Kidney (tissue), 14 donors: ENCODE results near the gene HTATSF1. TPM values are rescaled to one million over a fixed set of nuclear protein-coding genes. Genes with fewer than 3 reads are reported as not detected.

Experiments used
- DNase-seq, 5 donors: peaks; one replicate each; pipeline ENCODE4 v3.0.0-alpha.2; 2013 to 2020
- FAIRE-seq: peaks from 2 replicates; lab custom pipeline; 2012; peaks lifted over from hg19 to GRCh38; lab: Jason Lieb, UNC
- H3K27ac ChIP-seq, 2 donors: one replicate each; pipeline ENCODE4 v1.7.0; 2013; ENCODE audit warnings: low read depth in 2 of 2, low read length in 2 of 2, inconsistent platforms in 1 of 2
- H3K27me3 ChIP-seq: one replicate; pipeline ENCODE4 v1.7.1; 2013; ENCODE audit warnings: low read length, inconsistent platforms; ENCODE audit not compliant: control insufficient read depth, insufficient read depth
- H3K36me3 ChIP-seq, 3 donors: one replicate each; pipeline versions ENCODE4 v1.7.0 to v1.7.1; 2013; ENCODE audit warnings: low read length in 3 of 3, control low read depth in 1 of 3, inconsistent platforms in 1 of 3; ENCODE audit not compliant: insufficient read depth in 3 of 3, control insufficient read depth in 2 of 3
- H3K4me1 ChIP-seq, 3 donors: one replicate each; pipeline versions ENCODE4 v1.7.0 to v1.7.1; 2013; ENCODE audit warnings: low read length in 3 of 3, inconsistent platforms in 1 of 3, low read depth in 1 of 3; ENCODE audit not compliant: control insufficient read depth in 2 of 3, insufficient read depth in 2 of 3
- H3K4me3 ChIP-seq, 3 donors: one replicate each; pipeline versions ENCODE4 v1.7.0 to v1.8.1; 2013; ENCODE audit warnings: low read length in 3 of 3, control low read depth in 1 of 3, inconsistent platforms in 1 of 3
- H3K9ac ChIP-seq, 3 donors: one replicate each; pipeline versions ENCODE4 v1.7.0 to v1.7.1; 2013; ENCODE audit warnings: low read length in 3 of 3, control low read depth in 1 of 3, inconsistent platforms in 1 of 3
- H3K9me3 ChIP-seq, 3 donors: one replicate each; pipeline versions ENCODE4 v1.7.0 to v1.7.1; 2013; ENCODE audit warnings: low read length in 3 of 3, control low read depth in 1 of 3, inconsistent platforms in 1 of 3; ENCODE audit not compliant: control insufficient read depth in 2 of 3, insufficient read depth in 1 of 3
- CTCF ChIP-seq: IDR thresholded peaks from 3 replicates; pipeline ENCODE4 v1.5.1; 2012; ENCODE audit warnings: mild to moderate bottlenecking, moderate library complexity, borderline replicate concordance; ENCODE audit not compliant: insufficient read depth; ENCODE audit errors: extremely low read depth
- intact Hi-C: fragments of 100-400 bp; cut with DNase I; formaldehyde crosslinking; loops from one replicate; pipeline ENCODE4 v1.11.1; 2022
- polyA plus RNA-seq: library from polyadenylated mRNA; stranded (reverse); fragments of 350-450 nt; fragmentation: Illumina TruSeq; extraction: RNeasy Lipid Tissue Mini Kit (QIAGEN cat#74804); gene quantifications from one replicate; pipeline ENCODE4 v1.2.3, GENCODE V29; 2014; ENCODE audit warnings: low read depth, low replicate concordance; ENCODE audit not compliant: insufficient read depth
- total RNA-seq: library from RNA; stranded (reverse); fragmentation: NEBNext Ultra II Directional; extraction: Animal tissue kit (Norgen Biotek cat#: 25700); gene quantifications from one replicate; pipeline ENCODE4 v1.2.1, GENCODE V29; 2021
- donor health status: control.
- donor health status: control.
- donor health status: control.
- donor health status: control.
- donor health status: control.
- donor health status: DM: yes; HTN: yes; CAD: no.
- donor health status: Normal renal cell carcinoma (clear cell type).

The HTATSF1 gene
- total and polyA plus RNA-seq, 2 donors from 2014 or later, result 36.8 to 44.0 TPM

GRCh38 chrX:136541294-136541693, 43.9 kb downstream of the HTATSF1 start:
- intact Hi-C loops, result no loop called here
- H3K9me3 ChIP-seq, result no peaks in the 10 kb centered on the region
- no peaks in the 10 kb centered on the region for H3K4me1 ChIP-seq
- no peak for FAIRE-seq
- no peaks in the 10 kb centered on the region for H3K36me3 ChIP-seq
- no peak overlapping the region for H3K9ac ChIP-seq
- peaks cover 2% of the 10 kb centered on the region for H3K27me3 ChIP-seq
- H3K4me3 ChIP-seq, result no peak overlapping the region
- no peak for TF ChIP-seq CTCF
- no peak for DNase-seq
- no peak overlapping the region for H3K27ac ChIP-seq

GRCh38 chrX:136542281-136542680, 44.9 kb downstream of the HTATSF1 start:
- DNase-seq (no peak), FAIRE-seq (no peak)
- intact Hi-C loops, result no loop called here
- Histone ChIP-seq H3K27me3 (no peaks in the 10 kb centered on the region), H3K9me3 (no peaks in the 10 kb centered on the region), H3K4me1 (no peaks in the 10 kb centered on the region), H3K36me3 (no peaks in the 10 kb centered on the region), H3K4me3 (no peak overlapping the region), H3K27ac (no peak overlapping the region), H3K9ac (no peak overlapping the region)
- TF ChIP-seq CTCF, result no peak

- DNase-seq (no peak), FAIRE-seq (no peak)
- H3K27me3 ChIP-seq, result no peaks in the 10 kb centered on the region
- no peak for TF ChIP-seq CTCF
- no peak overlapping the region for H3K4me3 ChIP-seq
- intact Hi-C loops, result no loop called here
- no peak overlapping the region for H3K27ac ChIP-seq
- no peak overlapping the region for H3K9ac ChIP-seq
- no peaks in the 10 kb centered on the region for H3K36me3 ChIP-seq
- H3K4me1 ChIP-seq, result no peaks in the 10 kb centered on the region
- no peaks in the 10 kb centered on the region for H3K9me3 ChIP-seq
Observed at GRCh38 chrX:136546371-136546781, 49.0 kb downstream of the HTATSF1 start.

GRCh38 chrX:136549226-136549625, 51.8 kb downstream of the HTATSF1 start:
- no peaks in the 10 kb centered on the region for H3K27me3 ChIP-seq
- H3K36me3 ChIP-seq, result no peaks in the 10 kb centered on the region
- H3K27ac ChIP-seq, result no peak overlapping the region
- DNase-seq (no peak), FAIRE-seq (no peak)
- intact Hi-C loops, result no loop called here
- no peak for TF ChIP-seq CTCF
- no peak overlapping the region for H3K9ac ChIP-seq
- H3K4me3 ChIP-seq, result no peak overlapping the region
- no peaks in the 10 kb centered on the region for H3K4me1 ChIP-seq
- no peaks in the 10 kb centered on the region for H3K9me3 ChIP-seq
